DOHH2 (cell line): ENCODE results near the gene EXOSC5.

Experiments used
- H3F3A ChIP-seq: fragments of 200-600 bp; sonication (generic), shearing (Covaris generic); 2 replicates; pipeline ENCODE4 v1.6.0; 2016; ENCODE audit warnings: antibody characterized with exemption, mild to moderate bottlenecking; ENCODE audit not compliant: control insufficient read depth, insufficient read depth
- H3K27ac ChIP-seq: fragments of 200-600 bp; sonication (generic); 2 replicates; pipeline ENCODE4 v1.5.1; 2014; ENCODE audit warnings: low read depth, mild to moderate bottlenecking, low read length, moderate library complexity
- H3K27me3 ChIP-seq: fragments of 200-600 bp; sonication (generic); 2 replicates; pipeline ENCODE4 v1.6.1; 2014; ENCODE audit warnings: mild to moderate bottlenecking, low read length, mixed read lengths; ENCODE audit not compliant: control insufficient read depth
- H3K36me3 ChIP-seq: fragments of 200-600 bp; sonication (generic); 2 replicates; pipeline ENCODE4 v1.6.1; 2014; ENCODE audit warnings: mild to moderate bottlenecking, low read length, moderate library complexity, mixed read lengths; ENCODE audit not compliant: control insufficient read depth
- H3K4me1 ChIP-seq: fragments of 200-600 bp; sonication (generic); 2 replicates; pipeline ENCODE4 v1.6.1; 2014; ENCODE audit warnings: mild to moderate bottlenecking, low read length, mixed read lengths; ENCODE audit not compliant: control insufficient read depth
- H3K4me2 ChIP-seq: fragments of 200-600 bp; sonication (generic); 2 replicates; pipeline ENCODE4 v1.6.0; 2014; ENCODE audit warnings: mild to moderate bottlenecking, low read length, moderate library complexity
- H3K4me3 ChIP-seq: fragments of 200-600 bp; sonication (generic); 2 replicates; pipeline ENCODE4 v1.5.1; 2014; ENCODE audit warnings: mild to moderate bottlenecking, low read length, mixed read lengths
- H3K79me2 ChIP-seq: fragments of 200-600 bp; sonication (generic); 2 replicates; pipeline ENCODE4 v1.6.1; 2014; ENCODE audit warnings: mild to moderate bottlenecking, low read length, mixed read lengths; ENCODE audit not compliant: control insufficient read depth
- H3K9me2 ChIP-seq: fragments of 200-600 bp; sonication (generic); replicated peaks from 2 replicates; pipeline ENCODE4 v1.6.1; 2014; ENCODE audit warnings: mild to moderate bottlenecking, low read length, mixed read lengths; ENCODE audit not compliant: control insufficient read depth
- H3K9me3 ChIP-seq: fragments of 200-600 bp; sonication (generic); 2 replicates; pipeline ENCODE4 v1.6.1; 2014; ENCODE audit warnings: antibody characterized with exemption, low read length, mixed read lengths; ENCODE audit not compliant: control insufficient read depth, insufficient read depth
- H4K20me1 ChIP-seq: fragments of 200-600 bp; sonication (generic); 2 replicates; pipeline ENCODE4 v1.6.0; 2014; ENCODE audit warnings: low read depth, mild to moderate bottlenecking, antibody characterized with exemption, low read length, moderate library complexity; ENCODE audit not compliant: control insufficient read depth, insufficient read depth
- CTCF ChIP-seq: fragments of 200-600 bp; sonication (generic); IDR thresholded peaks from one replicate; pipeline ENCODE4 v1.5.1; 2014; ENCODE audit warnings: antibody characterized with exemption, mild to moderate bottlenecking, low read depth, low read length; ENCODE audit not compliant: poor library complexity, severe bottlenecking
- EZH2phosphoT487 ChIP-seq: fragments of 200-600 bp; sonication (generic); IDR thresholded peaks from 2 replicates; pipeline ENCODE4 v1.6.1; 2017; ENCODE audit warnings: borderline replicate concordance, mild to moderate bottlenecking, antibody characterized with exemption, low read length, moderate library complexity, mixed read lengths

EXOSC5 gene

GRCh38 chr19:41421973-41422372, 24.8 kb upstream of the EXOSC5 start:
- TF ChIP-seq EZH2phosphoT487 (no peak), CTCF (no peak)
- peaks cover under 1% of the 10 kb centered on the region; the same call in 1 of the 2 replicates for H3K4me1 ChIP-seq

GRCh38 chr19:41421314-41421713, 24.2 kb upstream of the EXOSC5 start:
- no peaks in the 10 kb centered on the region for H4K20me1 ChIP-seq
- no peak overlapping the region for H3K27ac ChIP-seq
- no peaks in the 10 kb centered on the region for H3K27me3 ChIP-seq
- H3K4me1 ChIP-seq: no peaks in the 10 kb centered on the region
- H3F3A ChIP-seq: no peaks in the 10 kb centered on the region
- no peaks in the 10 kb centered on the region for H3K9me3 ChIP-seq
- no peak overlapping the region for H3K4me3 ChIP-seq
- no peak overlapping the region for H3K4me2 ChIP-seq
- H3K9me2 ChIP-seq: no peaks in the 10 kb centered on the region
- TF ChIP-seq EZH2phosphoT487: no peak
- TF ChIP-seq CTCF: no peak
- H3K36me3 ChIP-seq: peaks cover 13% of the 10 kb centered on the region; the same call in 1 of the 2 replicates
- H3K79me2 ChIP-seq: no peaks in the 10 kb centered on the region

More at GRCh38 chr19:41421973-41422372, 24.8 kb upstream of the EXOSC5 start:
- Histone ChIP-seq H3K4me2 (no peak overlapping the region), H3F3A (no peaks in the 10 kb centered on the region), H3K79me2 (no peaks in the 10 kb centered on the region), H3K9me2 (no peaks in the 10 kb centered on the region), H3K27me3 (no peaks in the 10 kb centered on the region), H3K27ac (no peak overlapping the region), H4K20me1 (no peaks in the 10 kb centered on the region), H3K36me3 (peaks cover 13% of the 10 kb centered on the region; the same call in 1 of the 2 replicates), H3K9me3 (no peaks in the 10 kb centered on the region), H3K4me3 (no peak overlapping the region)

GRCh38 chr19:41420101-41420880, 23.1 kb upstream of the EXOSC5 start:
- Histone ChIP-seq H3K79me2 (no peaks in the 10 kb centered on the region), H3K4me3 (no peak overlapping the region), H4K20me1 (no peaks in the 10 kb centered on the region), H3K4me2 (no peak overlapping the region), H3K27me3 (no peaks in the 10 kb centered on the region), H3K9me2 (no peaks in the 10 kb centered on the region), H3K36me3 (peaks cover 13% of the 10 kb centered on the region; the same call in 1 of the 2 replicates), H3K27ac (no peak overlapping the region), H3K4me1 (no peaks in the 10 kb centered on the region), H3F3A (no peaks in the 10 kb centered on the region), H3K9me3 (no peaks in the 10 kb centered on the region)
- no peak for TF ChIP-seq CTCF
- TF ChIP-seq EZH2phosphoT487: no peak
